GM12891 (cell line): ENCODE results near the gene SLFN12.

ENCODE experiments used
- PAX5 ChIP-seq: IDR thresholded peaks from 2 replicates; pipeline ENCODE4 v1.6.1; 2011; ENCODE audit warnings: low read length, moderate library complexity, mild to moderate bottlenecking; ENCODE audit not compliant: insufficient read depth, severe bottlenecking
- POLR2A ChIP-seq: IDR thresholded peaks from 2 replicates; pipeline ENCODE4 v1.6.1; 2011; ENCODE audit warnings: low read depth, low read length, control low read depth
- POLR2AphosphoS5 ChIP-seq: IDR thresholded peaks from 2 replicates; pipeline ENCODE4 v1.6.1; 2011; ENCODE audit warnings: low read depth, low read length, control low read depth
- TAF1 ChIP-seq: IDR thresholded peaks from 2 replicates; pipeline ENCODE4 v1.6.1; 2011; ENCODE audit warnings: low read depth, low read length, control low read depth

DNA sequence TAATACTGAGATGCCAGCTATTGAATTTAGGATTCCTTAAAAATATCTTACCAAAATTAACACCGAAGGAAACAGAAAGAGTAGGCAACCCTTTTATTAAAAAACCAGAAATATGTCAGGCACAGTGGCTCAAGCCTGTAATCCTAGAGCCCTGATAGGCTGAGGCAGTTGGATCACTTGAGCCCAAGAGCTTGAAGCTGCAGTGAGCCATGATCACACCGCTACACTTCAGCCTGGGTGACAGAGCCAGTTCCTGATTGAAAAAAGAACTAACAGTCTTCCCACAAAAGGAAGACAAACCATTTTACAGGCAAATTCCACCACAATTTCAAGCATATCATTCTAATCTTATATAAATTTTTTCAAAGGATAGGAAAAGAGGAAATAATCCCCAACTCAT is 15.6 kb downstream of the SLFN12 start:
- no peak for TF ChIP-seq POLR2A
- TF ChIP-seq PAX5: no peak
- TF ChIP-seq POLR2AphosphoS5: no peak
- no peak for TF ChIP-seq TAF1
